BLaER1 treated with 17β-estradiol and CSF1 and Interleukin-3, amounts not matched to agents 10 nM and 100 nM (cell line): ENCODE data around the gene ZYG11B.
"Not testable (repeated sequence)": the region's sequence is repeated elsewhere in the genome, so short reads cannot be mapped to it uniquely, and the experiment has no call there.

Experiments
- H3K27ac ChIP-seq, 11 experiments: shearing (Covaris generic); formaldehyde crosslinking; 2 replicates each; pipeline ENCODE4 v1.8.1; 2022
- H3K27me3 ChIP-seq, 11 experiments: shearing (Covaris generic); formaldehyde crosslinking; 2 replicates each; pipeline ENCODE4 v1.8.1; 2022
- H3K36me3 ChIP-seq, 11 experiments: shearing (Covaris generic); formaldehyde crosslinking; 2 replicates each; pipeline ENCODE4 v1.8.1; 2022
- H3K4me1 ChIP-seq, 10 experiments: shearing (Covaris generic); formaldehyde crosslinking; 2 replicates each; pipeline ENCODE4 v1.8.1; 2022
- H3K4me2 ChIP-seq, 11 experiments: shearing (Covaris generic); formaldehyde crosslinking; 2 replicates each; pipeline ENCODE4 v1.8.1; 2022
- H3K4me3 ChIP-seq, 10 experiments: shearing (Covaris generic); formaldehyde crosslinking; 2 replicates each; pipeline ENCODE4 v1.8.1; 2022
- H3K9ac ChIP-seq, 11 experiments: shearing (Covaris generic); formaldehyde crosslinking; 2 replicates each; pipeline ENCODE4 v1.8.1; 2022
- H3K9me3 ChIP-seq, 11 experiments: shearing (Covaris generic); formaldehyde crosslinking; replicated peaks in 1 of 11; 2 replicates each; pipeline ENCODE4 v1.8.1; 2022
- H4K20me1 ChIP-seq, 11 experiments: shearing (Covaris generic); formaldehyde crosslinking; 2 replicates each; pipeline ENCODE4 v1.8.1; 2022
- Cebpa-rat ChIP-seq, 11 experiments: shearing (Covaris generic); IDR thresholded peaks; 2 replicates each; pipeline ENCODE4 v1.8.1; 2022

ZYG11B gene

GRCh38 chr1:52684545-52684944 is 41.7 kb upstream of the ZYG11B start:
- H3K9me3 ChIP-seq: peaks cover 0 to 10% (median 0%) of the 10 kb centered on the region in 11 experiments; a peak in 6 of 22 replicates
- no peak overlapping the region for H3K4me3 ChIP-seq
- H3K4me1 ChIP-seq: peaks cover 6 to 31% (median 15%) of the 10 kb centered on the region in 10 experiments; a peak in 18 of 20 replicates
- H3K27ac ChIP-seq: peak overlapping the region in 1 of 11 experiments; percentile 65; a peak in 2 of 22 replicates
- H3K9ac ChIP-seq: no peak overlapping the region
- no peaks in the 10 kb centered on the region for H3K27me3 ChIP-seq
- H3K4me2 ChIP-seq: no peak overlapping the region
- peaks cover 0 to 25% (median 10%) of the 10 kb centered on the region in 11 experiments; a peak in 12 of 22 replicates for H4K20me1 ChIP-seq
- TF ChIP-seq Cebpa-rat (IDR thresholded peaks at IDR 0.05): no peak
- H3K36me3 ChIP-seq: peaks cover 30 to 74% (median 63%) of the 10 kb centered on the region in 11 experiments

GRCh38 chr1:52686261-52686751 is 39.9 kb upstream of the ZYG11B start:
- not testable (repeated sequence) for H3K27me3 ChIP-seq, H3K9me3 ChIP-seq, H3K4me3 ChIP-seq
- Histone ChIP-seq H4K20me1 (peaks cover 0 to 40% (median 18%) of the 10 kb centered on the region in 11 experiments; a peak in 12 of 22 replicates), H3K36me3 (peaks cover 38 to 83% (median 79%) of the 10 kb centered on the region in 11 experiments), H3K9ac (peak overlapping the region in 6 of 11 experiments; percentile 31 to 65 (median 48); a peak in 9 of 22 replicates), H3K27ac (peak overlapping the region in 8 of 11 experiments; percentile 23 to 65 (median 48); a peak in 14 of 22 replicates), H3K4me2 (peak overlapping the region in 9 of 11 experiments; percentile 19 to 54 (median 32); a peak in 13 of 22 replicates), H3K4me1 (peaks cover 7 to 20% (median 14%) of the 10 kb centered on the region in 10 experiments; a peak in 19 of 20 replicates)
- TF ChIP-seq Cebpa-rat (IDR thresholded peaks at IDR 0.05): peak in 1 of 11 experiments; percentile 29; a peak in 1 of 22 replicates

- H3K4me2 ChIP-seq: 0 out of 22 replicates have a peak overlapping the region, but pooled peaks of 1 of the 11 experiments have one; percentile 54
- H3K27ac ChIP-seq: peak overlapping the region in 8 of 11 experiments; percentile 8 to 65 (median 48); a peak in 11 of 22 replicates
- no peak for TF ChIP-seq Cebpa-rat (IDR thresholded peaks at IDR 0.05)
- H3K36me3 ChIP-seq: peaks cover 41 to 88% (median 82%) of the 10 kb centered on the region in 11 experiments
- H3K27me3 ChIP-seq: no peaks in the 10 kb centered on the region
- H4K20me1 ChIP-seq: peaks cover 0 to 43% (median 18%) of the 10 kb centered on the region in 11 experiments; a peak in 12 of 22 replicates
- no peak overlapping the region for H3K4me3 ChIP-seq
- peak overlapping the region in 5 of 11 experiments; percentile 3 to 37 (median 30); a peak in 5 of 22 replicates for H3K9ac ChIP-seq
- H3K4me1 ChIP-seq: peaks cover 7 to 24% (median 15%) of the 10 kb centered on the region in 10 experiments; a peak in 19 of 20 replicates
- peaks cover 0 to 10% (median 0%) of the 10 kb centered on the region in 11 experiments; a peak in 6 of 22 replicates for H3K9me3 ChIP-seq
Measured at GRCh38 chr1:52686830-52687229, 39.4 kb upstream of the ZYG11B start.

GRCh38 chr1:52691821-52692220 is 34.4 kb upstream of the ZYG11B start:
- peaks cover 0 to 52% (median 12%) of the 10 kb centered on the region in 10 experiments; a peak in 13 of 20 replicates for H3K4me1 ChIP-seq
- H3K36me3 ChIP-seq: peaks cover 51 to 96% (median 79%) of the 10 kb centered on the region in 11 experiments
- 0 out of 22 replicates have a peak overlapping the region, but pooled peaks of 2 of the 11 experiments have one; percentile 0 to 9 for H3K4me2 ChIP-seq
- H3K27me3 ChIP-seq: no peaks in the 10 kb centered on the region
- no peak overlapping the region for H3K9ac ChIP-seq
- H4K20me1 ChIP-seq: peaks cover 0 to 81% (median 48%) of the 10 kb centered on the region in 11 experiments; a peak in 17 of 22 replicates
- H3K4me3 ChIP-seq: no peak overlapping the region
- TF ChIP-seq Cebpa-rat (IDR thresholded peaks at IDR 0.05): no peak
- H3K27ac ChIP-seq: peak overlapping the region in 1 of 11 experiments; percentile 16; a peak in 1 of 22 replicates
- no peaks in the 10 kb centered on the region for H3K9me3 ChIP-seq

- Histone ChIP-seq H3K27ac (no peak overlapping the region), H3K9ac (no peak overlapping the region), H3K36me3 (peaks cover 42 to 87% (median 70%) of the 10 kb centered on the region in 11 experiments), H3K4me1 (peaks cover 0 to 57% (median 18%) of the 10 kb centered on the region in 10 experiments; a peak in 14 of 20 replicates), H3K4me2 (0 out of 22 replicates have a peak overlapping the region, but pooled peaks of 2 of the 11 experiments have one; percentile 0 to 9), H3K9me3 (no peaks in the 10 kb centered on the region), H4K20me1 (peaks cover 0 to 76% (median 39%) of the 10 kb centered on the region in 11 experiments; a peak in 17 of 22 replicates), H3K27me3 (no peaks in the 10 kb centered on the region), H3K4me3 (no peak overlapping the region)
- no peak for TF ChIP-seq Cebpa-rat (IDR thresholded peaks at IDR 0.05)
Measured at GRCh38 chr1:52692697-52693096, 33.6 kb upstream of the ZYG11B start.

GRCh38 chr1:52693351-52693750 is 32.9 kb upstream of the ZYG11B start:
- H3K27me3 ChIP-seq, H3K27ac ChIP-seq, H3K4me3 ChIP-seq, H3K9ac ChIP-seq, H3K9me3 ChIP-seq, H3K4me2 ChIP-seq: not testable (repeated sequence)
- Histone ChIP-seq H3K4me1 (peaks cover under 1 to 57% (median 19%) of the 10 kb centered on the region in 10 experiments; a peak in 18 of 20 replicates), H4K20me1 (peaks cover 0 to 74% (median 33%) of the 10 kb centered on the region in 11 experiments; a peak in 17 of 22 replicates), H3K36me3 (peaks cover 36 to 80% (median 63%) of the 10 kb centered on the region in 11 experiments)

- peak overlapping the region in 1 of 11 experiments; percentile 25; a peak in 1 of 22 replicates for H3K4me2 ChIP-seq
- no peak overlapping the region for H3K4me3 ChIP-seq
- H3K4me1 ChIP-seq: peaks cover 6 to 62% (median 24%) of the 10 kb centered on the region in 10 experiments; a peak in 18 of 20 replicates
- H3K9me3 ChIP-seq: no peaks in the 10 kb centered on the region
- H3K9ac ChIP-seq: no peak overlapping the region
- H4K20me1 ChIP-seq: peaks cover 0 to 69% (median 33%) of the 10 kb centered on the region in 11 experiments; a peak in 17 of 22 replicates
- no peak for TF ChIP-seq Cebpa-rat (IDR thresholded peaks at IDR 0.05)
- no peaks in the 10 kb centered on the region for H3K27me3 ChIP-seq
- no peak overlapping the region for H3K27ac ChIP-seq
- H3K36me3 ChIP-seq: peaks cover 31 to 75% (median 58%) of the 10 kb centered on the region in 11 experiments
Measured at GRCh38 chr1:52693843-52694242, 32.4 kb upstream of the ZYG11B start.

GRCh38 chr1:52695627-52696026 is 30.6 kb upstream of the ZYG11B start:
- no peak for TF ChIP-seq Cebpa-rat (IDR thresholded peaks at IDR 0.05)
- Histone ChIP-seq H3K4me2 (peak overlapping the region; percentile 6 to 90 (median 34); a peak in 10 of 22 replicates), H4K20me1 (peaks cover 0 to 56% (median 32%) of the 10 kb centered on the region in 11 experiments; a peak in 17 of 22 replicates), H3K4me1 (peaks cover 6 to 54% (median 25%) of the 10 kb centered on the region in 10 experiments; a peak in 18 of 20 replicates), H3K9ac (no peak overlapping the region), H3K27me3 (no peaks in the 10 kb centered on the region), H3K4me3 (no peak overlapping the region), H3K36me3 (peaks cover 23 to 58% (median 40%) of the 10 kb centered on the region in 11 experiments), H3K9me3 (no peaks in the 10 kb centered on the region), H3K27ac (no peak overlapping the region)
